Stimulated activated CD8-positive, alpha-beta memory T cell treated with anti-CD3 and anti-CD28 coated beads, Interleukin-12 subunit alpha, Interleukin-12 subunit beta, amount 100 ng/mL, for 4 hours (primary cell): ENCODE results near the gene WRAP73.

ENCODE experiments used
- DNase-seq: peaks from one replicate; pipeline ENCODE4 v3.0.0-alpha.2; 2020; ENCODE audit warnings: low read depth

The WRAP73 gene

GRCh38 chr1:3646596-3646995 is 3.3 kb downstream of the WRAP73 start:
- no peak for DNase-seq

GRCh38 chr1:3645666-3646355 is 4.1 kb downstream of the WRAP73 start:
- no peak for DNase-seq

- DNase-seq: no peak
These were observed 4.7 kb downstream of the WRAP73 start for GRCh38 chr1:3645247-3645646.

GRCh38 chr1:3644273-3644672 is 5.6 kb downstream of the WRAP73 start:
- DNase-seq: no peak

- no peak for DNase-seq
These were observed 6.8 kb downstream of the WRAP73 start for GRCh38 chr1:3642919-3643675.

- no peak for DNase-seq
These were observed 8.1 kb downstream of the WRAP73 start for GRCh38 chr1:3641816-3642215.

GRCh38 chr1:3641046-3641760 is 8.7 kb downstream of the WRAP73 start:
- no peak for DNase-seq

GRCh38 chr1:3640121-3640837 is 9.6 kb downstream of the WRAP73 start:
- DNase-seq: no peak

GRCh38 chr1:3639397-3639911 is 10.4 kb downstream of the WRAP73 start:
- DNase-seq: no peak

GRCh38 chr1:3638676-3639075 is 11.2 kb downstream of the WRAP73 start:
- DNase-seq: no peak

- no peak for DNase-seq
These were observed 11.9 kb downstream of the WRAP73 start for GRCh38 chr1:3638027-3638426.

- DNase-seq: no peak
These were observed 13.4 kb downstream of the WRAP73 start for GRCh38 chr1:3636531-3636930.

- no peak for DNase-seq
These were observed 13.8 kb downstream of the WRAP73 start for GRCh38 chr1:3636080-3636479.

GRCh38 chr1:3634059-3634800 is 15.7 kb downstream of the WRAP73 start:
- DNase-seq: no peak

- DNase-seq: no peak
These were observed 16.4 kb downstream of the WRAP73 start for GRCh38 chr1:3633344-3634058.

- no peak for DNase-seq
These were observed 17.1 kb downstream of the WRAP73 start for GRCh38 chr1:3632716-3633343.

GRCh38 chr1:3632298-3632697 is 17.6 kb downstream of the WRAP73 start:
- DNase-seq: no peak

- DNase-seq: no peak
These were observed 18.3 kb downstream of the WRAP73 start for GRCh38 chr1:3631320-3632260.

GRCh38 chr1:3630914-3631313 is 19.0 kb downstream of the WRAP73 start:
- DNase-seq: no peak
